GM12878 (cell line): ENCODE results near the gene SPAG9. TPM values are rescaled to one million over a fixed set of nuclear protein-coding genes. Genes with fewer than 3 reads are reported as not detected.

ENCODE experiments used
- EED ChIP-seq: sonication (generic); IDR thresholded peaks from 2 replicates; pipeline ENCODE4 v1.6.1; 2016; ENCODE audit warnings: antibody characterized with exemption, low read depth
- JUND ChIP-seq: IDR thresholded peaks from 2 replicates; pipeline ENCODE4 v1.6.1; 2012; ENCODE audit warnings: low read depth, mild to moderate bottlenecking, low read length, improper control_type of control experiment, moderate library complexity
- MEF2B ChIP-seq: fragments of 450-650 bp; IDR thresholded peaks from 2 replicates; pipeline ENCODE4 v1.6.1; 2018; ENCODE audit warnings: mild to moderate bottlenecking, moderate library complexity; ENCODE audit not compliant: partially characterized antibody, poor library complexity, severe bottlenecking
- NRF1 ChIP-seq: conservative IDR thresholded peaks from 2 replicates; pipeline ENCODE4 v1.6.1; 2011; ENCODE audit warnings: mild to moderate bottlenecking, low read depth, low read length, improper control_type of control experiment
- RB1 ChIP-seq: fragments of 450-650 bp; formaldehyde crosslinking; IDR thresholded peaks from 2 replicates; pipeline ENCODE4 v1.6.1; 2017; ENCODE audit warnings: mild to moderate bottlenecking, borderline replicate concordance
- RBBP5 ChIP-seq: fragments of 200-600 bp; sonication (generic); conservative IDR thresholded peaks from 2 replicates; pipeline ENCODE4 v1.6.1; 2016
- YY1 ChIP-seq: IDR thresholded peaks from 2 replicates; pipeline ENCODE4 v1.6.1; 2011; ENCODE audit warnings: low read depth, mild to moderate bottlenecking, low read length
- polyA plus RNA-seq, 11 experiments: library from polyadenylated mRNA; depleted of rRNA in 4 of 11; unstranded in 6 of 11; stranded (reverse) in 5 of 11; fragments of >200 nt; fragmentation: Nextera tagmentation in 4 of 11; fragmentation: Illumina TruSeq in 1 of 11; extraction: Ambion mirVana in 4 of 11; extraction: Trizol in 1 of 11; gene quantifications; 1 replicate in 1 of 11; 2 replicates in 10 of 11; pipeline versions ENCODE4 v1.2.1 to v1.2.3, GENCODE V29; 2011 to 2016; ENCODE audit warnings: inconsistent platforms in 2 of 11, missing spikeins in 2 of 11, low read depth in 1 of 11
- total RNA-seq, 4 experiments: library from RNA; depleted of rRNA in 3 of 4; stranded (reverse); fragments of >200 nt in 3 of 4; fragmentation: Illumina TruSeq in 1 of 4; extraction: Trizol in 1 of 4; gene quantifications; 2 replicates each; pipeline versions ENCODE4 v1.2.1 to v1.2.3, GENCODE V29; 2013 to 2021
- TF ChIP-seq, protein P1 (sequence below): fragments of 450-650 bp; formaldehyde crosslinking; IDR thresholded peaks from 2 replicates; pipeline ENCODE4 v1.4.0; 2022; ENCODE audit warnings: mild to moderate bottlenecking, moderate library complexity
- TF ChIP-seq, protein P2 (sequence below): fragments of 450-650 bp; formaldehyde crosslinking; IDR thresholded peaks from 2 replicates; pipeline ENCODE4 v1.5.0; 2022; ENCODE audit warnings: mild to moderate bottlenecking, missing genetic modification characterization

Gene SPAG9
- total and polyA plus RNA-seq, 10 of the 15 experiments (the other 5 are each of a cell fraction or from before 2014, with no cell fraction given): 6.6 to 42.0 (median 24.9) TPM

GRCh38 chr17:50981279-50981678 lies 139.4 kb downstream of the SPAG9 start (continued):
- TF ChIP-seq, protein P1, sequence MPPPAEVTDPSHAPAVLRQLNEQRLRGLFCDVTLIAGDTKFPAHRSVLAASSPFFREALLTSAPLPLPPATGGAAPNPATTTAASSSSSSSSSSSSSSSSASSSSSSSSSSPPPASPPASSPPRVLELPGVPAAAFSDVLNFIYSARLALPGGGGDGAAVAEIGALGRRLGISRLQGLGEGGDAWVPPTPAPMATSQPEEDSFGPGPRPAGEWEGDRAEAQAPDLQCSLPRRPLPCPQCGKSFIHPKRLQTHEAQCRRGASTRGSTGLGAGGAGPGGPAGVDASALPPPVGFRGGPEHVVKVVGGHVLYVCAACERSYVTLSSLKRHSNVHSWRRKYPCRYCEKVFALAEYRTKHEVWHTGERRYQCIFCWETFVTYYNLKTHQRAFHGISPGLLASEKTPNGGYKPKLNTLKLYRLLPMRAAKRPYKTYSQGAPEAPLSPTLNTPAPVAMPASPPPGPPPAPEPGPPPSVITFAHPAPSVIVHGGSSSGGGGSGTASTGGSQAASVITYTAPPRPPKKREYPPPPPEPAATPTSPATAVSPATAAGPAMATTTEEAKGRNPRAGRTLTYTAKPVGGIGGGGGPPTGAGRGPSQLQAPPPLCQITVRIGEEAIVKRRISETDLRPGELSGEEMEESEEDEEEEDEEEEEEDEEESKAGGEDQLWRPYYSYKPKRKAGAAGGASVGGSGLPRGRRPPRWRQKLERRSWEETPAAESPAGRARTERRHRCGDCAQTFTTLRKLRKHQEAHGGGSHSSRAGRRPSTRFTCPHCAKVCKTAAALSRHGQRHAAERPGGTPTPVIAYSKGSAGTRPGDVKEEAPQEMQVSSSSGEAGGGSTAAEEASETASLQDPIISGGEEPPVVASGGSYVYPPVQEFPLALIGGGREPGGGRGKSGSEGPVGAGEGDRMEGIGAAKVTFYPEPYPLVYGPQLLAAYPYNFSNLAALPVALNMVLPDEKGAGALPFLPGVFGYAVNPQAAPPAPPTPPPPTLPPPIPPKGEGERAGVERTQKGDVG: no peak
- TF ChIP-seq RBBP5 (no peak), RB1 (no peak), MEF2B (no peak), JUND (no peak), NRF1 (no peak), YY1 (no peak), EED (no peak)
- TF ChIP-seq, protein P2, sequence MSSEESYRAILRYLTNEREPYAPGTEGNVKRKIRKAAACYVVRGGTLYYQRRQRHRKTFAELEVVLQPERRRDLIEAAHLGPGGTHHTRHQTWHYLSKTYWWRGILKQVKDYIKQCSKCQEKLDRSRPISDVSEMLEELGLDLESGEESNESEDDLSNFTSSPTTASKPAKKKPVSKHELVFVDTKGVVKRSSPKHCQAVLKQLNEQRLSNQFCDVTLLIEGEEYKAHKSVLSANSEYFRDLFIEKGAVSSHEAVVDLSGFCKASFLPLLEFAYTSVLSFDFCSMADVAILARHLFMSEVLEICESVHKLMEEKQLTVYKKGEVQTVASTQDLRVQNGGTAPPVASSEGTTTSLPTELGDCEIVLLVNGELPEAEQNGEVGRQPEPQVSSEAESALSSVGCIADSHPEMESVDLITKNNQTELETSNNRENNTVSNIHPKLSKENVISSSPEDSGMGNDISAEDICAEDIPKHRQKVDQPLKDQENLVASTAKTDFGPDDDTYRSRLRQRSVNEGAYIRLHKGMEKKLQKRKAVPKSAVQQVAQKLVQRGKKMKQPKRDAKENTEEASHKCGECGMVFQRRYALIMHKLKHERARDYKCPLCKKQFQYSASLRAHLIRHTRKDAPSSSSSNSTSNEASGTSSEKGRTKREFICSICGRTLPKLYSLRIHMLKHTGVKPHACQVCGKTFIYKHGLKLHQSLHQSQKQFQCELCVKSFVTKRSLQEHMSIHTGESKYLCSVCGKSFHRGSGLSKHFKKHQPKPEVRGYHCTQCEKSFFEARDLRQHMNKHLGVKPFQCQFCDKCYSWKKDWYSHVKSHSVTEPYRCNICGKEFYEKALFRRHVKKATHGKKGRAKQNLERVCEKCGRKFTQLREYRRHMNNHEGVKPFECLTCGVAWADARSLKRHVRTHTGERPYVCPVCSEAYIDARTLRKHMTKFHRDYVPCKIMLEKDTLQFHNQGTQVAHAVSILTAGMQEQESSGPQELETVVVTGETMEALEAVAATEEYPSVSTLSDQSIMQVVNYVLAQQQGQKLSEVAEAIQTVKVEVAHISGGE: no peak
